HepG2 (cell line): ENCODE data around the gene BTG3. TPM values are rescaled to one million over a fixed set of nuclear protein-coding genes. Genes with fewer than 3 reads are reported as not detected.

Experiments used
- ERF ChIP-seq: IDR thresholded peaks from 2 replicates; pipeline ENCODE4 v1.6.1; 2018; ENCODE audit warnings: missing biosample characterization, missing genetic modification reagents
- FOXO1 ChIP-seq: sonication (generic); formaldehyde crosslinking; IDR thresholded peaks from 2 replicates; pipeline ENCODE4 v1.4.0; 2020; ENCODE audit warnings: missing genetic modification reagents
- KDM6A ChIP-seq: IDR thresholded peaks from 2 replicates; pipeline ENCODE4 v1.6.1; 2016; ENCODE audit warnings: low read depth
- MYC ChIP-seq: sonication (generic); formaldehyde crosslinking; IDR thresholded peaks from 2 replicates; pipeline ENCODE4 v1.9.0; 2021; ENCODE audit warnings: missing genetic modification reagents, borderline replicate concordance
- RBM39 ChIP-seq: fragments of 200-400 bp; formaldehyde crosslinking; IDR thresholded peaks from one replicate; pipeline ENCODE4 v1.6.1; 2018; ENCODE audit warnings: antibody characterized with exemption, mild to moderate bottlenecking, low read depth, low read length; ENCODE audit not compliant: poor library complexity, severe bottlenecking
- RFX3 ChIP-seq: IDR thresholded peaks from 2 replicates; pipeline ENCODE4 v1.6.1; 2016; ENCODE audit warnings: missing biosample characterization, missing genetic modification reagents
- RXRB ChIP-seq: IDR thresholded peaks from 2 replicates; pipeline ENCODE4 v1.6.1; 2016; ENCODE audit warnings: borderline replicate concordance, missing genetic modification reagents, missing compliant biosample characterization
- ZBTB38 ChIP-seq: sonication (generic); formaldehyde crosslinking; IDR thresholded peaks from 2 replicates; pipeline ENCODE4 v1.5.1; 2020; ENCODE audit warnings: mild to moderate bottlenecking, missing genetic modification reagents
- ZFP36 ChIP-seq: fragments of 150-350 bp; IDR thresholded peaks from 2 replicates; pipeline ENCODE4 v1.6.1; 2018; ENCODE audit warnings: borderline replicate concordance, low read length, low read depth; ENCODE audit not compliant: partially characterized antibody
- ZFP41 ChIP-seq: sonication (generic); formaldehyde crosslinking; IDR thresholded peaks from 2 replicates; pipeline ENCODE4 v1.4.0; 2020; ENCODE audit warnings: mild to moderate bottlenecking, missing genetic modification reagents, borderline replicate concordance
- ZFYVE20 ChIP-seq: sonication (generic); formaldehyde crosslinking; IDR thresholded peaks from 2 replicates; pipeline ENCODE4 v1.8.0; 2023; ENCODE audit warnings: low read depth, mild to moderate bottlenecking, moderate library complexity, missing genetic modification reagents, borderline replicate concordance
- ZNF263 ChIP-seq: sonication (generic); formaldehyde crosslinking; IDR thresholded peaks from 2 replicates; pipeline ENCODE4 v1.4.0; 2020; ENCODE audit warnings: missing genetic modification reagents
- ZNF567 ChIP-seq: sonication (generic); formaldehyde crosslinking; IDR thresholded peaks from 2 replicates; pipeline ENCODE4 v1.8.1; 2023; ENCODE audit warnings: mild to moderate bottlenecking, missing genetic modification reagents, borderline replicate concordance
- ZNF652 ChIP-seq: IDR thresholded peaks from 2 replicates; pipeline ENCODE4 v1.6.1; 2016; ENCODE audit warnings: low read depth, borderline replicate concordance
- ZNF703 ChIP-seq: sonication (generic); formaldehyde crosslinking; IDR thresholded peaks from 2 replicates; pipeline ENCODE4 v1.5.1; 2020; ENCODE audit warnings: missing genetic modification reagents, mild to moderate bottlenecking, moderate library complexity, borderline replicate concordance
- ZNF766 ChIP-seq: sonication (generic); formaldehyde crosslinking; IDR thresholded peaks from 2 replicates; pipeline ENCODE4 v1.5.0; 2020; ENCODE audit warnings: missing genetic modification reagents, borderline replicate concordance
- ZNF775 ChIP-seq: sonication (generic); formaldehyde crosslinking; IDR thresholded peaks from 2 replicates; pipeline ENCODE4 v1.4.0; 2020; ENCODE audit warnings: missing genetic modification reagents, mild to moderate bottlenecking, moderate library complexity, borderline replicate concordance
- ZSCAN25 ChIP-seq: sonication (generic); formaldehyde crosslinking; IDR thresholded peaks from 2 replicates; pipeline ENCODE4 v1.8.0; 2022; ENCODE audit warnings: mild to moderate bottlenecking, missing genetic modification reagents
- polyA plus RNA-seq, 8 experiments: library from polyadenylated mRNA; depleted of rRNA in 3 of 8; stranded (reverse) in 7 of 8; unstranded in 1 of 8; fragments of >200 nt; fragmentation: Illumina TruSeq in 4 of 8; extraction: Trizol in 4 of 8; gene quantifications; 2 replicates each; pipeline versions ENCODE4 v1.2.1 to v1.2.3, GENCODE V29; 2011 to 2016; ENCODE audit warnings: low read depth in 4 of 8, missing spikeins in 1 of 8, mixed read lengths in 1 of 8; ENCODE audit not compliant: insufficient read depth in 1 of 8
- total RNA-seq, 5 experiments: library from RNA; depleted of rRNA; stranded (reverse); fragments of >200 nt; fragmentation: Illumina TruSeq; extraction: Trizol; gene quantifications; 2 replicates each; pipeline ENCODE4 v1.2.3, GENCODE V29; 2016; ENCODE audit warnings: low read depth in 1 of 5
- TF ChIP-seq, protein P1 (sequence below): sonication (generic); formaldehyde crosslinking; conservative IDR thresholded peaks from 2 replicates; pipeline ENCODE4 v1.4.0; 2020; ENCODE audit warnings: mild to moderate bottlenecking, missing genetic modification reagents, moderate library complexity
- TF ChIP-seq, protein P2 (sequence below): IDR thresholded peaks from 2 replicates; pipeline ENCODE4 v1.6.1; 2016; ENCODE audit warnings: mild to moderate bottlenecking
- TF ChIP-seq, protein P3 (sequence below): sonication (generic); formaldehyde crosslinking; IDR thresholded peaks from 2 replicates; pipeline ENCODE4 v1.9.0; 2021; ENCODE audit warnings: missing genetic modification reagents, borderline replicate concordance
- TF ChIP-seq, protein P4 (sequence below): sonication (generic); formaldehyde crosslinking; IDR thresholded peaks from 2 replicates; pipeline ENCODE4 v1.4.0; 2020; ENCODE audit warnings: mild to moderate bottlenecking, low read depth, missing genetic modification reagents
- TF ChIP-seq, protein P5 (sequence below): sonication (generic); formaldehyde crosslinking; IDR thresholded peaks from 2 replicates; pipeline ENCODE4 v1.4.0; 2020; ENCODE audit warnings: low read depth, mild to moderate bottlenecking, missing genetic modification reagents

Gene BTG3
- total and polyA plus RNA-seq, 2 of the 13 experiments (the other 11 are each of a cell fraction or from before 2014, with no cell fraction given): 13.9 to 27.4 TPM

DNA sequence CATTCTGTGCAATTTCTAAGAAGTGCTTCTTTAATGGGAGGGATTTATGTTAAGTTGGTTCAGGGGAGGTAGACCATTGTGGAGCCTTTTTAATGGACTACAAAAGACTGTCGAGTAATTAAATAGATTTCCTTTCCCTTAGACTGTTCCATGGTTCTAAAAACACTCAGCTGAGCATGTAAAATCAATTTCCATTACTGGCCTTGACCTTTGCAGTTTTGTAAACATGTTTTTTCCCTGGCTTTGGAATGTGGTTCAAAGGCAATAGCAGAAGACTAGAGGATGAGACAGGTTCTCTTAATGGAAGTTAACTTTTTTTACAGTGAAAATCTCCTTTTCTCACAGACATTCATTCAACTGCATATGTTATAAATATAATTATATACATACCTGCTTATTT is 37.6 kb upstream of the BTG3 start (continued):
- TF ChIP-seq, protein P1, sequence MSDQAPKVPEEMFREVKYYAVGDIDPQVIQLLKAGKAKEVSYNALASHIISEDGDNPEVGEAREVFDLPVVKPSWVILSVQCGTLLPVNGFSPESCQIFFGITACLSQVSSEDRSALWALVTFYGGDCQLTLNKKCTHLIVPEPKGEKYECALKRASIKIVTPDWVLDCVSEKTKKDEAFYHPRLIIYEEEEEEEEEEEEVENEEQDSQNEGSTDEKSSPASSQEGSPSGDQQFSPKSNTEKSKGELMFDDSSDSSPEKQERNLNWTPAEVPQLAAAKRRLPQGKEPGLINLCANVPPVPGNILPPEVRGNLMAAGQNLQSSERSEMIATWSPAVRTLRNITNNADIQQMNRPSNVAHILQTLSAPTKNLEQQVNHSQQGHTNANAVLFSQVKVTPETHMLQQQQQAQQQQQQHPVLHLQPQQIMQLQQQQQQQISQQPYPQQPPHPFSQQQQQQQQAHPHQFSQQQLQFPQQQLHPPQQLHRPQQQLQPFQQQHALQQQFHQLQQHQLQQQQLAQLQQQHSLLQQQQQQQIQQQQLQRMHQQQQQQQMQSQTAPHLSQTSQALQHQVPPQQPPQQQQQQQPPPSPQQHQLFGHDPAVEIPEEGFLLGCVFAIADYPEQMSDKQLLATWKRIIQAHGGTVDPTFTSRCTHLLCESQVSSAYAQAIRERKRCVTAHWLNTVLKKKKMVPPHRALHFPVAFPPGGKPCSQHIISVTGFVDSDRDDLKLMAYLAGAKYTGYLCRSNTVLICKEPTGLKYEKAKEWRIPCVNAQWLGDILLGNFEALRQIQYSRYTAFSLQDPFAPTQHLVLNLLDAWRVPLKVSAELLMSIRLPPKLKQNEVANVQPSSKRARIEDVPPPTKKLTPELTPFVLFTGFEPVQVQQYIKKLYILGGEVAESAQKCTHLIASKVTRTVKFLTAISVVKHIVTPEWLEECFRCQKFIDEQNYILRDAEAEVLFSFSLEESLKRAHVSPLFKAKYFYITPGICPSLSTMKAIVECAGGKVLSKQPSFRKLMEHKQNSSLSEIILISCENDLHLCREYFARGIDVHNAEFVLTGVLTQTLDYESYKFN: peak; percentile 67
- TF ChIP-seq ZNF703 (CRISPR knock-in tag) (no peak), ZNF263 (CRISPR knock-in tag) (no peak), RXRB (CRISPR knock-in tag) (peak; percentile 62), MYC (no peak), ZSCAN25 (CRISPR knock-in tag) (no peak), ERF (CRISPR knock-in tag) (no peak), ZNF766 (CRISPR knock-in tag) (no peak), ZNF775 (CRISPR knock-in tag) (no peak), FOXO1 (CRISPR knock-in tag) (peak; percentile 54; the same call in 1 of the 2 replicates), KDM6A (CRISPR knock-in tag) (peak; percentile 41; the same call in 1 of the 2 replicates), ZFP41 (no peak), ZFYVE20 (CRISPR knock-in tag) (no peak), ZFP36 (no peak), ZBTB38 (CRISPR knock-in tag) (no peak), RFX3 (CRISPR knock-in tag) (no peak), RBM39 (no peak), ZNF652 (CRISPR knock-in tag) (no peak), ZNF567 (no peak)
- TF ChIP-seq, protein P2, sequence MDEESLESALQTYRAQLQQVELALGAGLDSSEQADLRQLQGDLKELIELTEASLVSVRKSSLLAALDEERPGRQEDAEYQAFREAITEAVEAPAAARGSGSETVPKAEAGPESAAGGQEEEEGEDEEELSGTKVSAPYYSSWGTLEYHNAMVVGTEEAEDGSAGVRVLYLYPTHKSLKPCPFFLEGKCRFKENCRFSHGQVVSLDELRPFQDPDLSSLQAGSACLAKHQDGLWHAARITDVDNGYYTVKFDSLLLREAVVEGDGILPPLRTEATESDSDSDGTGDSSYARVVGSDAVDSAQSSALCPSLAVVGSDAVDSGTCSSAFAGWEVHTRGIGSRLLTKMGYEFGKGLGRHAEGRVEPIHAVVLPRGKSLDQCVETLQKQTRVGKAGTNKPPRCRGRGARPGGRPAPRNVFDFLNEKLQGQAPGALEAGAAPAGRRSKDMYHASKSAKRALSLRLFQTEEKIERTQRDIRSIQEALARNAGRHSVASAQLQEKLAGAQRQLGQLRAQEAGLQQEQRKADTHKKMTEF (CRISPR knock-in tag): 0 out of 2 replicates have a peak, but pooled peaks have one; percentile 30
- TF ChIP-seq, protein P3, sequence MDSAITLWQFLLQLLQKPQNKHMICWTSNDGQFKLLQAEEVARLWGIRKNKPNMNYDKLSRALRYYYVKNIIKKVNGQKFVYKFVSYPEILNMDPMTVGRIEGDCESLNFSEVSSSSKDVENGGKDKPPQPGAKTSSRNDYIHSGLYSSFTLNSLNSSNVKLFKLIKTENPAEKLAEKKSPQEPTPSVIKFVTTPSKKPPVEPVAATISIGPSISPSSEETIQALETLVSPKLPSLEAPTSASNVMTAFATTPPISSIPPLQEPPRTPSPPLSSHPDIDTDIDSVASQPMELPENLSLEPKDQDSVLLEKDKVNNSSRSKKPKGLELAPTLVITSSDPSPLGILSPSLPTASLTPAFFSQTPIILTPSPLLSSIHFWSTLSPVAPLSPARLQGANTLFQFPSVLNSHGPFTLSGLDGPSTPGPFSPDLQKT: no peak
- TF ChIP-seq, protein P4, sequence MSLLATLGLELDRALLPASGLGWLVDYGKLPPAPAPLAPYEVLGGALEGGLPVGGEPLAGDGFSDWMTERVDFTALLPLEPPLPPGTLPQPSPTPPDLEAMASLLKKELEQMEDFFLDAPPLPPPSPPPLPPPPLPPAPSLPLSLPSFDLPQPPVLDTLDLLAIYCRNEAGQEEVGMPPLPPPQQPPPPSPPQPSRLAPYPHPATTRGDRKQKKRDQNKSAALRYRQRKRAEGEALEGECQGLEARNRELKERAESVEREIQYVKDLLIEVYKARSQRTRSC (CRISPR knock-in tag): no peak
- TF ChIP-seq, protein P5, sequence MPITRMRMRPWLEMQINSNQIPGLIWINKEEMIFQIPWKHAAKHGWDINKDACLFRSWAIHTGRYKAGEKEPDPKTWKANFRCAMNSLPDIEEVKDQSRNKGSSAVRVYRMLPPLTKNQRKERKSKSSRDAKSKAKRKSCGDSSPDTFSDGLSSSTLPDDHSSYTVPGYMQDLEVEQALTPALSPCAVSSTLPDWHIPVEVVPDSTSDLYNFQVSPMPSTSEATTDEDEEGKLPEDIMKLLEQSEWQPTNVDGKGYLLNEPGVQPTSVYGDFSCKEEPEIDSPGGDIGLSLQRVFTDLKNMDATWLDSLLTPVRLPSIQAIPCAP (CRISPR knock-in tag): no peak
